Measurements from ENCODE around the gene INTS6L.
"Not testable (repeated sequence)": the region's sequence is repeated elsewhere in the genome, so short reads cannot be mapped to it uniquely, and the experiment has no call there.

The INTS6L gene

GRCh38 chrX:135605906-135606305, 85.4 kb downstream of the INTS6L start:
- DNase-seq (ENCODE audit: low read depth in 3 of 3), result no peak

DNA sequence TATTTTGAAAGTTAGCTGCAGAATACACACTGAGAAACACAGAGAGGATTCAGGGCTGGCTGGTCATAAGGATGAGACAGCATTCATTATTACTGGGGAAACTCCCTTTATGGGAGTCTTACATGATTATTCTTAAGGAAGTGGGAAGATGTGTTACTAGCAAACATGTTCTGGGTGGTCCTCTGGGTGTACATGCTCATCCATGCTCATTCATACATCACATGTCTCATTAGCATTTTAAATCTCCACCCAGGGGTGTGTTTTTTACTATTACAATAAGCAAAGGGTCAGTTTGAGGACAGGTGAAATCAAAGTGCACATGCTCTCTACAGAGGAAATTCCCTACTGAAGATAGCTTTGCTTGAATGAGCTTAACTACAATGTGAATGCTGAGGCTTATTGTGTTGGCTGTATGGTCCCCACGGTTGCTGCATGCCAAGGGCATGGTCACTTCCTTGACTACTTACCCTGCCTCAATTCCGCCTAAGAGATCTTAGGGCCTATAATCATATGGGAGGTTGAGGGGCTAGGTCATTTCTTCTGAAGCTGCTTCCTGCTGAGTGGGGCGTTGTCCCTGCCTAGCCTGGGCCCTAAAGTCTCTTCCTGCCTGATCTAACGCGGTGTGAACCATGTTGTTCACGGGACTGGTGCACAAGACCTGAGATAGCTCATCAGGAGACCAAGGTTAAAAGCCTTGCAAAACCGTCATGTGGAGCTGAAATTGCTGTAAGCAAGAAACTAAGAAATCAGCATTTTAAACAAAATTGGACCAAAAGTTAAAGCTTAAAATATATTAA, 104.1 kb downstream of the INTS6L start:
- DNase-seq (ENCODE audit: low read depth in 3 of 3), result not testable (repeated sequence)

DNA sequence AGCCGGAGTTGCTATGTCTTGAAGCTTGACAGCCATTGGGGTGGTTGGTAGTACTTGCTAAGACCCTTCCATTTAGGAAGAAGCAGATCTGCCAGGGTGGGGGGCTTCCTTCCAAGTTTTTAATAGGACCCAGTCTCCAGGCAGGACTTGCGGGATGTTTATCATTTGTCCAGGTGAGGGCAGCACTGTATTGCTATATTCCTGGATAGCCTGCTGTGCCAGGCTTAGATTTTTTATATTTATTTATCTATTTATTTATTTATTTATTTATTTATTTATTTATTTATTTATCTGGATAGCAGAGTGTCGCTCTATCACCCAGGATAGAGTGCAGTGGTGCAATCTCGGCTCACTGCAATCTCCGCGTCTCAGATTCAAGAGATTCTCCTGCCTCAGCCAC, 105.5 kb downstream of the INTS6L start:
- no peak for DNase-seq (ENCODE audit: low read depth in 3 of 3)

GRCh38 chrX:135629342-135629741, 108.9 kb downstream of the INTS6L start:
- no peak for DNase-seq (ENCODE audit: low read depth in 3 of 3)

All from stimulated activated CD4-positive, alpha-beta T cell treated with anti-CD3 and anti-CD28 coated beads, TNF-alpha, amount 100 ng/mL, for 48 hours (primary cell).